ENCODE data around the gene SNURF.

GRCh38 chr15:24956111-24956838, 1.5 kb downstream of the SNURF start:
- no peak for TF ChIP-seq CTCF (conservative IDR thresholded peaks at IDR 0.05 in 1 of 2, IDR thresholded peaks at IDR 0.05 in 1 of 2; ENCODE audit: low read depth in 1 of 2, low read length in 2 of 2)
- no peak for TF ChIP-seq EZH2 (IDR thresholded peaks at IDR 0.05; ENCODE audit: low read length, missing control alignments)
